SU-DHL-6 (cell line): ENCODE measurements around the gene TXN2.
"Not testable (repeated sequence)": the region's sequence is repeated elsewhere in the genome, so short reads cannot be mapped to it uniquely, and the experiment has no call there.

Source experiments
- H2AFZ ChIP-seq: fragments of 200-600 bp; sonication (generic); 2 replicates; pipeline ENCODE4 v1.6.1; 2014; ENCODE audit warnings: low read depth, mild to moderate bottlenecking, moderate library complexity, mixed read lengths, antibody characterized with exemption, low read length; ENCODE audit not compliant: severe bottlenecking
- H3F3A ChIP-seq: fragments of 200-600 bp; shearing (Covaris generic); 2 replicates; pipeline ENCODE4 v1.6.0; 2016; ENCODE audit warnings: antibody characterized with exemption, mild to moderate bottlenecking; ENCODE audit not compliant: insufficient read depth
- H3K27ac ChIP-seq: fragments of 200-600 bp; sonication (generic); 2 replicates; pipeline ENCODE4 v1.5.1; 2016; ENCODE audit warnings: low read depth, mild to moderate bottlenecking, low read length, moderate library complexity, mixed read lengths
- H3K27me3 ChIP-seq: fragments of 200-600 bp; sonication (generic), shearing (Covaris generic); 2 replicates; pipeline ENCODE4 v1.6.0; 2014; ENCODE audit warnings: mild to moderate bottlenecking, low read length
- H3K36me3 ChIP-seq: fragments of 200-600 bp; sonication (generic); 2 replicates; pipeline ENCODE4 v1.6.1; 2014; ENCODE audit warnings: mild to moderate bottlenecking, low read length, mixed read lengths
- H3K4me2 ChIP-seq: fragments of 300-600, 200-600 bp; shearing (Covaris generic), sonication (generic); 2 replicates; pipeline ENCODE4 v1.6.0; 2014; ENCODE audit warnings: low read length, low read depth, mild to moderate bottlenecking; ENCODE audit not compliant: poor library complexity, severe bottlenecking
- H3K4me3 ChIP-seq: fragments of 200-600 bp; sonication (generic); 2 replicates; pipeline ENCODE4 v1.5.1; 2014; ENCODE audit warnings: antibody characterized with exemption, low read length, mild to moderate bottlenecking, mixed read lengths; ENCODE audit not compliant: insufficient read depth, poor library complexity, severe bottlenecking
- H3K79me2 ChIP-seq: fragments of 200-600 bp; sonication (generic); 2 replicates; pipeline ENCODE4 v1.6.1; 2014; ENCODE audit warnings: mild to moderate bottlenecking, low read length, moderate library complexity; ENCODE audit not compliant: insufficient read depth
- H3K9ac ChIP-seq: fragments of 200-600 bp; sonication (generic); 2 replicates; pipeline ENCODE4 v1.7.0; 2014; ENCODE audit warnings: mild to moderate bottlenecking, low read length
- H3K9me2 ChIP-seq: fragments of 200-600 bp; sonication (generic); replicated peaks from 2 replicates; pipeline ENCODE4 v1.6.1; 2014; ENCODE audit warnings: low read length; ENCODE audit not compliant: insufficient read depth
- H3K9me3 ChIP-seq: fragments of 200-600 bp; sonication (generic); 2 replicates; pipeline ENCODE4 v1.6.1; 2014; ENCODE audit warnings: low read length, mixed read lengths; ENCODE audit not compliant: insufficient read depth
- H4K20me1 ChIP-seq: fragments of 200-600 bp; sonication (generic); 2 replicates; pipeline ENCODE4 v1.6.1; 2014; ENCODE audit warnings: low read depth, mild to moderate bottlenecking, antibody characterized with exemption, low read length, moderate library complexity, mixed read lengths
- EZH2phosphoT487 ChIP-seq: fragments of 200-600 bp; sonication (generic), shearing (Covaris generic); conservative IDR thresholded peaks from 2 replicates; pipeline ENCODE4 v1.6.1; 2018; ENCODE audit warnings: mild to moderate bottlenecking, antibody characterized with exemption, low read length, moderate library complexity, mixed read lengths
- TF ChIP-seq, protein P1 (sequence below): fragments of 200-600 bp; sonication (generic); IDR thresholded peaks from one replicate; pipeline ENCODE4 v1.5.1; 2017; ENCODE audit warnings: antibody characterized with exemption, mild to moderate bottlenecking, low read length, moderate library complexity; ENCODE audit not compliant: insufficient read depth, poor library complexity, severe bottlenecking

Gene TXN2

DNA sequence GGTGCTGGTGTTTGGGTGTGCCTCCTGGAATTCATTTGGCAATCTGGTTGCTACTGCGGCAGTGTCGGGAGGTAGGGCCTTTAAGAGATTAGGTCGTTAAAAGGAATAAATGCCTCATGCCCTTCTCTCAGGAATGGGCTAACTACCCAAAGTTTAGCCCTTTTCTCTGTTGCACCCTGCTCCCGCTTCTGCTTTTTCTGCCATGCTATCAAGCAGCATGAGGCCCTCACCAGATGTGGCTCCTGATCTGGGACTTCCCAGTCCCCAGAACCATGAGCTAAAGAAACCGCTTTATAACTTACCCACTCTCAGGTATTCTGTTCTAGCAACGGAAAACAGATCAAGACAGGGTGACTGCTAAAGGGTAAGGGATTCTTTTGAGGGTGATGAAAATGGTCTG is 41.2 kb upstream of the TXN2 start:
- Histone ChIP-seq H3F3A (peaks cover 6% of the 10 kb centered on the region; the same call in 1 of the 2 replicates), H3K27me3 (no peaks in the 10 kb centered on the region), H3K9ac (no peak overlapping the region), H3K79me2 (peaks cover 20% of the 10 kb centered on the region), H3K36me3 (peaks cover 60% of the 10 kb centered on the region), H2AFZ (no peak overlapping the region), H3K9me3 (no peaks in the 10 kb centered on the region), H3K4me3 (no peak overlapping the region), H3K4me2 (no peak overlapping the region), H4K20me1 (0 out of 2 replicates have a peak, but pooled peaks cover 8% of the 10 kb centered on the region), H3K9me2 (no peaks in the 10 kb centered on the region), H3K27ac (no peak overlapping the region)
- TF ChIP-seq, protein P1, sequence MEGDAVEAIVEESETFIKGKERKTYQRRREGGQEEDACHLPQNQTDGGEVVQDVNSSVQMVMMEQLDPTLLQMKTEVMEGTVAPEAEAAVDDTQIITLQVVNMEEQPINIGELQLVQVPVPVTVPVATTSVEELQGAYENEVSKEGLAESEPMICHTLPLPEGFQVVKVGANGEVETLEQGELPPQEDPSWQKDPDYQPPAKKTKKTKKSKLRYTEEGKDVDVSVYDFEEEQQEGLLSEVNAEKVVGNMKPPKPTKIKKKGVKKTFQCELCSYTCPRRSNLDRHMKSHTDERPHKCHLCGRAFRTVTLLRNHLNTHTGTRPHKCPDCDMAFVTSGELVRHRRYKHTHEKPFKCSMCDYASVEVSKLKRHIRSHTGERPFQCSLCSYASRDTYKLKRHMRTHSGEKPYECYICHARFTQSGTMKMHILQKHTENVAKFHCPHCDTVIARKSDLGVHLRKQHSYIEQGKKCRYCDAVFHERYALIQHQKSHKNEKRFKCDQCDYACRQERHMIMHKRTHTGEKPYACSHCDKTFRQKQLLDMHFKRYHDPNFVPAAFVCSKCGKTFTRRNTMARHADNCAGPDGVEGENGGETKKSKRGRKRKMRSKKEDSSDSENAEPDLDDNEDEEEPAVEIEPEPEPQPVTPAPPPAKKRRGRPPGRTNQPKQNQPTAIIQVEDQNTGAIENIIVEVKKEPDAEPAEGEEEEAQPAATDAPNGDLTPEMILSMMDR, result no peak
- TF ChIP-seq EZH2phosphoT487, result no peak

DNA sequence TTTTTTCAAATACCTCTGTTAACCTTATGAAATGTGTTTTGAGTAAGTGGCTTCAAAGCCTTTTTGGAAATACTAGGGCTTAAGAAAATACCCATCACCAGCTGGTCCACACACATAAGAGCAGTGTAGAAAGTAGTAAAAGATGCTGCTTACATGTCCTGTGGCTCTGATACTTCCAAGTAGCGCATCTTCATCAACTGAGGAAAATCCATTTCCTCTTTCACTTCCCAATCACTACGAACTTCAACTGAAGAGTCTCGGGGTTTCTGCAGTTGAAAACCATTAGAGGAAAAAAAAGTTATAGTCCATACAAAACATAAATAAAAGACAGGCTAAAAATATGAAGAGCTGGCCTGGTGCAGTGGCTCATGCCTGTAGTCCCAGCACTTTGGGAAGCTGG is 39.0 kb upstream of the TXN2 start:
- H2AFZ ChIP-seq, result no peak overlapping the region
- no peaks in the 10 kb centered on the region for H3K79me2 ChIP-seq
- no peaks in the 10 kb centered on the region for H4K20me1 ChIP-seq
- H3K36me3 ChIP-seq, result peaks cover 56% of the 10 kb centered on the region
- H3K4me3 ChIP-seq, result no peak overlapping the region
- no peak overlapping the region for H3K9ac ChIP-seq
- H3K4me2 ChIP-seq, result no peak overlapping the region
- no peaks in the 10 kb centered on the region for H3K9me3 ChIP-seq
- H3K27ac ChIP-seq, result no peak overlapping the region
- no peaks in the 10 kb centered on the region for H3K27me3 ChIP-seq
- TF ChIP-seq, protein P1, result no peak
- no peak for TF ChIP-seq EZH2phosphoT487
- H3K9me2 ChIP-seq, result no peaks in the 10 kb centered on the region
- no peaks in the 10 kb centered on the region for H3F3A ChIP-seq

DNA sequence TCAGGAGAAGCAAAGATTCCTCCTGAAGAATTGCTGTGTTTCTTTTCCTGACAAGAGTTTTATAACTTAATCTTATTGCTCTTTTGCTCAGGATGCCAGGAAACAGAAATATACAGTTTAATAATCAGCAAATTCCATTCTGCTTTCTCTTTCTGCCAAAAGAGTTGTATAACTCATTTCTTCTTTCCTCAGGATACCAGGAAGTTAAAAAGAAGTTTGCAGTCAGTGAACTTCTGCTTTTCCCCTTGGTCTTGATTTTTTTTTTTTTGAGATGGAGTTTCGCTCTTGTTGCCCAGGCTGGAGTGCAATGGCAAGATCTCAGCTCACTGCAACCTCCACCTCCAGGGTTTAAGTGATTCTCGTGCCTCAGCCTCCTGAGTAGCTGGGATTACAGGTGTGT is 38.5 kb upstream of the TXN2 start:
- not testable (repeated sequence) for H3K9ac ChIP-seq, H2AFZ ChIP-seq, H3K4me2 ChIP-seq, H3K27ac ChIP-seq, H3K9me3 ChIP-seq, H4K20me1 ChIP-seq, H3K4me3 ChIP-seq, H3K79me2 ChIP-seq, H3K27me3 ChIP-seq, H3F3A ChIP-seq, H3K9me2 ChIP-seq
- peaks cover 52% of the 10 kb centered on the region for H3K36me3 ChIP-seq

DNA sequence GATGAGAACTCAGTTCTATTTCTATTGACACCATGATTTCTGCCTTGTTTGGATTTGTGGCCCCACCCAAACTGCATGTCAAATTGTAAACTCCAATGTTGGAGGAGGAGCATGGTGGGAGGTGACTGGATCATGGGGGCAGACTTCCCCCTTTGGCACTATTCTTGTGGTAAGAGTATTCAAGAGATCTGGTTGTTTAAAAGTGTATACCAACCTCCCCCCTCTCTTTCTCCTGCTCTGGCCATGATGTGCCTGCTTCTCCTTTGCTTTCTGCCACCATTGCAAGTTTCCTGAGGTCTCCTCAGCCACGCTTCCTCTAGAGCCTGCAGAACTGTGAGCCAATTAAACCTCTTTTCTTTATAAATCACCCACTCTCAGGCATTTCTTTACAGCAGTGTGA is 33.3 kb upstream of the TXN2 start:
- Histone ChIP-seq H3K36me3 (peaks cover 37% of the 10 kb centered on the region), H3K27ac (no peak overlapping the region), H3K4me2 (no peak overlapping the region), H3K79me2 (no peaks in the 10 kb centered on the region), H3K9me2 (no peaks in the 10 kb centered on the region), H4K20me1 (no peaks in the 10 kb centered on the region), H3K9me3 (no peaks in the 10 kb centered on the region), H3K27me3 (no peaks in the 10 kb centered on the region), H3K9ac (no peak overlapping the region), H3F3A (peaks cover 8% of the 10 kb centered on the region; the same call in 1 of the 2 replicates), H3K4me3 (no peak overlapping the region), H2AFZ (no peak overlapping the region)
- no peak for TF ChIP-seq EZH2phosphoT487
- TF ChIP-seq, protein P1, result no peak
